Middle frontal gyrus (tissue), 1 donor: ENCODE data around the gene SPAG6.
"Not testable (repeated sequence)": the region's sequence is repeated elsewhere in the genome, so short reads cannot be mapped to it uniquely, and the experiment has no call there.

Source experiments
- DNase-seq: peaks from one replicate; pipeline ENCODE4 v3.0.0-alpha.2; 2015; ENCODE audit warnings: low spot score; ENCODE audit errors: extremely low spot score

The SPAG6 gene

DNA sequence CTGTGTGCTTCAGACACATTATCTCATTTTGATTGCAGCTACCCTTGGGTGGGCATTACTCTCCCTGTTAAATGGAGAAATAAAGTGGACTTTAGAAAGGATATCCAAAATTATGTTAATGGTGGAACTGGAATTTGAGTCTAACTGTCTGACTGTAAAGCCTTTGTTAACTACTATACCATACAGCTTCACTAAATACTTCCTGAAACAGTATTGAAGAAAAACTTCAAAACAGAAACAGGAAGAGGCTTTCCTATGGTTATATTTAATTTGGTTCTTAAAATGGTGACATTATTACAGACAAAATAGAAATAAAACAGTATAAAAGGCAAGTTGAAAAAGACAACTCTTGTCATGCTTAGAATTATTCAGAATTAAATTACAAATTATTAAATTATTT is 25.0 kb downstream of the SPAG6 start:
- no peak for DNase-seq

DNA sequence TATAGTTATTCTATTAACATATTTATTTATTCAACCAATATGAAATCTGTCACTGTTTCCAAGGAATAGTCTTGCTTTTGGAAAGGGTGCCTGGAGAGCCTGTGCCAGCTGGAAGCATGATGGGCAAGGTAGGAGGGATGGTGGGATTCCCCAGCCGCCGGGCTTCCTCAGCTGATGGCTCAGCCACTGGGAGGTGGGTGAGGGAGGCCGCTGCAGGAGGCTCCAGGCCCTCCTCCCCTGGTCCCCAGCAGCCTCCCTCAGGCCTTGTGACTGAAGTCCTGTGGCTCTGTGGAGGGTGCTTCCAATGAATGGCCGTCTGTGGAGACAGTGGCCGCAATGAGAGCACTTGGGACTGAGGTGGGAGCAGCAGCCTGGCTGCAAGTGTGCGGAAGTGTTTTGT is 27.0 kb downstream of the SPAG6 start:
- DNase-seq = no peak

DNA sequence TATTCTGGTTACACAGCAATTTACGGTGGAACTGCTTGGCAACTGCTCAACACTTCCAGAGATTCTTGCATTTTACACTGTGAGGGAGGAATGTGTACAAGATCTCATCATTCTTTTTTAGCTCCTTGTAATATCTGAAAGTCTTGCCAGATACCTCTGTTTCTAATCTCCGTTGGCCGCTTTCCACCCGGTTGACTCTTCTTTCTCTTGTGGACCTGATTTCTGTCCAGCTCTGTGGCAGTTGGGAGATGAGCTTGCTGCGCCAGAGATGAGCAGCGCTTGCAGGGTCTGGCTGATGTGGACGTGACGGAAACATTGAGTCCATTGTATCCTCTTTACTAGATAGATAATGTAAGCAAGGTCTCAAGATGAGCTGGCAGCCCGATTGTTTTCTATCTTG is 27.6 kb downstream of the SPAG6 start:
- DNase-seq = no peak

DNA sequence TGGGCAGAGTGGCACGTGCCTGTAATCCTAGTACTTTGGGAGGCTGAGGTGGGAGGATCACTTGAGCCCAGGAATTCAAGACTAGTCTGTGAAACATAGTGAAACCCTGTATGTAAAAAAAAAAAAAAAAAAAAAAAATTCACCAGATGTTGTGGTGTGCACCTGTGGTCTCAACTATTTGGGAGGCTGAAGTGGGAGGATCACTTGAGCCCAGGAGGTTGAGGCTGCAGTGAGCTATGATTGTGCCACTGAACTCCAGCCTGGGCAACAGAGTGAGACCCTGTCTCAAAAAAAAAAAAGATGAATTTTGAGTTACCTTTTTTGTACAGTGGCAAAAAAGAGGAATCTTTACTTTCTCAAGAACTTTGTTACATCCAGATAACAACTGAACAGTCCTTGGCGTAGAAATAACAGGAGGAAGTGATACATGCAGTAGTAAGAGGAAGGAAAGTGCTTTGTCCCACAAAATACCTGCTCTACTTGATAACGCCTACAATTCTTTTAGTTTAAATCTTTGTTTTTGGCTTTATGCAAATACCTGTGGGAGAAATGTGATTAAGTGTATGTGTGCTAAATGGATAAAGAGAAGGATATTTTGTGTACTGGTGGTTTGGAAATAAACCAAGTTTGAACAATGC is 29.3 kb downstream of the SPAG6 start:
- no peak for DNase-seq

DNA sequence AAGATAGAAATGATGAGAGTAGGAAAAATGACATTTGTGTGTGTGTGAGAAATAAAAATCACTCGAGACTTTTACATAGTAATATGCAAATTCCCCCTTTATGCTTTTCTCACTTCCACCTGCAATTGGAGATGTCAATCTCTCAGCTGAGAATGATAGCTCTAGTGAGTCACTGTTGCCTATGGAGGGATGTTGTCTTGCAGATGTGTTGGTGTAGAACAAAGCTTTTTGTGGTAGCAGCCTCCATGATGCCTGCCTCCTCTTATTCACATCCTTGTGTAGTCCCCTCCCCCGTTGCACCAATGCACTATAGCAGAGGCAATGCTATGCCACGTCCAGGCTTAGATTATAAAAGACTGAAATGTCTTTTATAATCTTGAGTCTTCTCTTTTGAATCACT is 33.8 kb downstream of the SPAG6 start:
- DNase-seq = no peak

DNA sequence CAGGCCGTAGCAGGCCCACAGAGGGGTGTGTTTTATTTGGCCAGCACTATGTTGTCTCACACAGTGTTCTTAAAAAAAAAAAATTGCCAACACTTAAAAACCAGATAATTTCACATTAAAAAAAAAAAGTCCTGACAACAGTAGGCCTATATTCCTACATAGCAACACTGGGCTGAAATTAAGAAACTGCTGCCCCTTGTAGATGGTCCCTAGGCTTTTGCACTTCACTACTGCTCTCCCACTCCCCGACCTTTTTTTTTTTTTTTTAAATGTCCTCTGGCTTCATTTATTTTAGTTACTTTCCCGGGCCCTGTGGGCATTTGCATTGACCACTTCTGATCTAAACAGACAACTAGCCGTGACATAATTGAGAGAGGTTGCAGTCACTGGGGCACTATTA is 36.0 kb downstream of the SPAG6 start:
- DNase-seq = no peak

DNA sequence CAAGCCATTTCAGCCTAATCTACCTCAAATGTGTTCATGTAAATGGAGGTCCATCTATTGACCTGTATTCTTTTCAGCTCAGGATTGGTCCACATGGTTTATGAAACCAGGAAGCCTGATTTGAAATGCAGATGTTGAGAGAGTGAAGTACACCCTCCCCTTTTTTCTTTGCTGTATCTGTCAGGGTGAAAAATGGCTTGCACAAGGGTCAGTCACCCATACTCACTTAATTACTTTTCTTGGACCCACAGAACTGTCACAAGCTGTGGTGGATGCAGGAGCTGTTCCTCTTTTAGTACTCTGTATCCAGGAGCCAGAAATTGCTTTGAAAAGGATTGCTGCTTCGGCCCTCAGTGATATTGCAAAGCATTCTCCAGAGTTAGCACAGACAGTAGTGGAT is 41.2 kb downstream of the SPAG6 start:
- DNase-seq = no peak

DNA sequence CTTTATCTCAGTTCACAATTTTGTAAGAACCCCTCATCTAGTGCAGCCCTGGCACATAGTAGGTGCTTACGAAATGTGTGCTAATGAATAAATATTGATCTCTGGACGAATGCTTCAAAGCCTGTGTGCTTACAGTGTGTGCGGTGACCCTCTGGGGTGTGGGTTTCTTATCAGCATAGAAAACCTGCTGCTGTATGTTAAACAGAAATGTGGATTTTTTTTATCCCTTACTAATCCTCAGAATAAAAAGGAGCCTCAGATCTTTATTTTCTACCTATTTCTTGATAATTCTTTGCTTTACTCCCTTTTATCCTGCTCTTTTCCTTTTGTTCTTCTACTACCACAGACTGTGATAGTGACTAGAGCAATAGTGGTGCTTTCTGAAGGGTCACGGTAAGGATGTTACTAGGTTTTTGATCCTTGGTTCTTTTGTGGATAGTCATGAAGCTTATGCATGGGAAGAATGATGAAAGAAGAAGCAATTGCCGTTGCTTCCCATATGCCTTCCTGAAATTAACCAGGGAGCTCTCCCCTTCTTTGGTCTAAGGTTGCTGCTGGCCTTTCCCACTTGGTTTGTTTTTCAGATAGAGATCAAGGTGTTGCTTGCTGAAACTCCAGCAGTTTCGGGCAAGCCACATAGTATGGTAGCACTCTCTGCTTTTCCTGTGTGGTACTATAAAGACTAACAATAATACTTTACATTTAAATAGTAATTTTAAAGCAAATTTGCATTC is 44.7 kb downstream of the SPAG6 start:
- no peak for DNase-seq

DNA sequence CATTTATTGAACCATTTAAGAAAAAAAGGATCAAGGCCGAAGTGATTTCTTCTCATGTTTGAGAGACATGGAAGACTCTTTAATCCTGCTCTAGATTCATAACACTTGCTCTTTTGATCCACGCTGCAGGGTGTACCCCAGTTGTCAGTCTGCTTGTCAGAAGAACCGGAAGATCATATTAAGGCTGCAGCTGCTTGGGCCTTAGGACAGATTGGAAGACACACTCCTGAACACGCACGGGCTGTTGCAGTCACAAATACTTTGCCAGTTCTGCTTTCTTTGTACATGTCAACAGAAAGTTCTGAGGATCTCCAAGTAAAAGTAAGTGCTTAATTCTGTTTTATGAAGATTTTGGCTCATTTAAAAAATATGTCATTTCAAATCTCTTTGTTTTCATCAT is 46.3 kb downstream of the SPAG6 start:
- DNase-seq = no peak

DNA sequence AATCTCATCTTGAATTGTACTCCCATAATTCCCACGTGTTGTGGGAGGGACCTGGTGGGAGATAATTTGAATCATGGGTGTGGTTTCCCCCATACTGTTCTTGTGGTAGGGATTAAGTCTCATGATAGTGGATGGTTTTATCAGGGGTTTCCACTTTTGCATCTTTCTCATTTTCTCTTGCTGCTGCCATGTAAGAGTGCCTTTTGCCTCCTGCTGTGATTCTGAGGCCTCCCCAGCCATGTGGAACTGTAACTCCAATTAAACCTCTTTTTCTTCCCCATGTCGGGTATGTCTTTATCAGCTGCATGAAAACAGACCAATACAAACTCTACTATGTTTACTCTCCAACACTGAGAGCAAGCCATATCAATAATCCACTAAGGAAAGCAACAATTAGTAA is 50.9 kb downstream of the SPAG6 start:
- DNase-seq = not testable (repeated sequence)

DNA sequence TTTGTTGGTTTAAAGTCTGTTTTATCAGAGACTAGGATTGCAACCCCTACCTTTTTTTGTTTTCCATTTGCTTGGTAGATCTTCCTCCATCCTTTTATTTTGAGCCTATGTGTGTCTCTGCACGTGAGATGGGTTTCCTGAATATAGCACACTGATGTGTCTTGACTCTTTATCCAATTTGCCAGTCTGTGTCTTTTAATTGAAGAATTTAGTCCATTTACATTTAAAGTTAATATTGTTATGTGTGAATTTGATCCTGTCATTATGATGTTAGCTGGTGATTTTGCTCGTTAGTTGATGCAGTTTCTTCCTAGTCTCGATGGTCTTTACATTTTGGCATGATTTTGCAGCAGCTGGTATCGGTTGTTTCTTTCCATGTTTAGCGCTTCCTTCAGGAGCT is 61.6 kb downstream of the SPAG6 start:
- DNase-seq = not testable (repeated sequence)

DNA sequence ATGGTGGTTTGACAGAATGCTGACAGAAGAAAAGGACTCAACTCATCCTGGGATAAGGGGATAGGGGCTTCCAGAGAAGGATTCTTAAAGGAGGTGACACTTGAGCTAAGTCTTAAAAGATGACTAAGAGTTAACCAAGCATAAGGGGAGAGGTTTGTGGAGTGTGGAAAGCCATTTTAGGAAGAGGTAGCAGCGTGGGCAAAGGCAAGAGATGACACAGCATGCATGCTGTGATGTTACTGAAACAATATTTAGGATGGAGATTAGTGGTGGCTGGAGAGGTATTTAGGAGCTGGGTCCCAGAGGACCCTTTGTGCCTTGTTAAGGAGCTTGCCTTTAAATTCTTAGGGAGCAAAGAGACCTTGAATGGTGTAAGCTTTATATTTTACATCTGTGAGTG is 65.1 kb downstream of the SPAG6 start:
- DNase-seq = no peak

DNA sequence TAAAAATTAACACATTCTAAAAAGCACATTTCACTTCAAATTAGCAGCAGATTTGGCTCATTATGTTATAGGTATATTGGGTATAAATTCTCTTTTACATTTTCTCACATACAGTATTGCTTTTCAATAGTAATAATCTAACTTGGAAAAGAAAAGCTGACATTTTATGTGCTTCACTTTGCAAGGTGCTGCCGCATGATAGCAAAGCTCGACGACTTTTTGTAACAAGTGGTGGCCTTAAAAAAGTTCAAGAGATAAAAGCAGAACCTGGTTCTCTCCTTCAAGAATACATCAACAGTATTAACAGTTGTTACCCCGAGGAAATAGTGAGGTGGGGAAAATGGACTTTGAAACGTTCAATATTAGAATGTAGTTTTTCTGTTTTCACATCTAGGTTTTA is 65.5 kb downstream of the SPAG6 start:
- DNase-seq = no peak

DNA sequence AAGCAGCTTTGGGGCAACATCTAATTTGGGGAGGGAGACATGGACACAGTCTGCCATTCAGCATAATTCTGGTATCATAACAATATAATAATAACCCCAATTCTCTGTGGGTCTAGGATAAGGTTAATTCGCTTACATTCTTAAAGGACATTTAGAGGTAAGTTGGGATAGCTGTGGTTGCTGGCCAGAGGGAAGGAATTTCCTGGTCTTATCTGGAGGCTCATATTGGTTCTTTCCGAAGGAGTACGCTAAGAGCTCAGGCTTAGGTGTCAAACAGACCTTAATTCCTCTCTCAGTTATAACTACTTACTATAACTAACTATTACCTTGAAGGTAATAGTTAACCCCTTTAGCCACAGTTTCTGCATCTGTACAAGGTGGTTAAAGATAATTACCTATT is 68.8 kb downstream of the SPAG6 start:
- DNase-seq = no peak

DNA sequence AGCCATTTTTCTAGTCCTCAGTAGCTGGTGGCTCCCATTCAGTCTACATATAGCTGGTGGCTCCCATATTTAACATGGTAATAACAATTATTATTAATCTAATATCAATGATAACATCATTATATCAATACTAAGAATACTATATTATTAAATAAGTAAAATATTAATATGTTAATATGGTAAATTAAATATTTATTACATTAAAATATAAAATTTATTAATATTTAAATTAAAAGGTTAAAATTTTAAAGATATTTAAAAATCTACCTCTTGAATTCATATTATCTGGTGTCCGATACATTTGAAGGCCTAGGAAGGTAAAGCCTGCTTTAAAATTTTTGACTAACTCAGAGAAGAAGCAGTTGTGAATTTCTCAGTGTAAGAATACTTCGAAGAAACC is 69.8 kb downstream of the SPAG6 start:
- no peak for DNase-seq

DNA sequence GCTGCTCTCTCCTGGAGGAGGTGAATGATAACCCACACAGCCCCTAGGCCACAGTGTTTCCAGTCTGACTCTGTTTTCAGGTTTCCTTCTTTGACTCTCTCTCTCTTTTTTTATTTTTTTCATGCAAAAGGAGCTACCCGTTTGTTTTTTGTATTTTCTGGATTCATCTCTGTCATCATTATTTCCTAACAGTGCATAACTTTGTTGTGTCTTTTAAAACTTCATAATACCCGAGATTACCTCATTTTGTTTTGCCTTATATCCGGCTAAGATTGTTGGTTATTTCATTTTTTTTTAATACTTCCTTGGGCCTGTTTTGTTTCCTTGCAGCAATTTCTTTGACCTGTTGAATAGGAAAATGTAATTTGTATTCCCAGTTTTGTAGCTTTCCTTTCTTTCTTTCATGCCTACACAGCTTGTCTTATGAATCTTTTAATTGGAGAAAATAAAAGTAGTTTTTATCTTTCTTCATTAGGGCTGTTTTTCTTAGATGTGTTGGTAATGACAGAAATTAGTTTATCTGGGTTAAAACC is 72.5 kb downstream of the SPAG6 start:
- DNase-seq = no peak

DNA sequence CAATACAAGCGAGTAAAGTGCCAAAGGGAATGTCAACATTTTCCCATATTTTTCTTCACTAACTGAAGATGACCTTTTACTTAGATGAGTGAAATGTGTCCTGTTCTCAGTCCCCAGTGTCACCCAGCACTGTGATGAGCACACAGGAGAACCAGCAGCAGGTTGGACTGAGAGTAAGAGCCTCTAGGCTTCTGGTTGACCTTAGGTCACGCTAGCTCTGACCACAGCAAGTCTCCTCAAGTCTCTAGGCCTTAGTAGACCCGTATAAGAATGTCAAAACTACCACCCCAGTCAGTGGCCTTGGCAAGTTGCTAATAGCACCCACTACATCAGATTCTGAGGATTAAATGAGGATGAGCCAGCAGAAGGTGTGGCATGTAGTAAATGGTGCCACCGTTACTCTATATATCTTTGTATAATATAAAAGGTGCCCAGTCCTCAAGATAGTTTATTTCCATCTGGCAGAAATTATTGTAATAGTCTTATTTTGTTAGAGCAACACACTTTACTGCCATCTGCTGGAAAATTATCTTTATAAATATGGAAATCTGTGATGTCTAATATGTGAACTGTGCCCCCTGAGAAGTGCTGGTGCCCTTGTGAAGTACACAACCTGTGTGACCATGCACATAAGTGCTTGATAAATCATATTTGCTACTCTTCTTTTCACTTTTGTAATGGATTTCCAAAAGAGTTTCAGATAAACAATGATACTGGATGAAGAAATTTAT is 75.7 kb downstream of the SPAG6 start:
- DNase-seq = no peak

DNA sequence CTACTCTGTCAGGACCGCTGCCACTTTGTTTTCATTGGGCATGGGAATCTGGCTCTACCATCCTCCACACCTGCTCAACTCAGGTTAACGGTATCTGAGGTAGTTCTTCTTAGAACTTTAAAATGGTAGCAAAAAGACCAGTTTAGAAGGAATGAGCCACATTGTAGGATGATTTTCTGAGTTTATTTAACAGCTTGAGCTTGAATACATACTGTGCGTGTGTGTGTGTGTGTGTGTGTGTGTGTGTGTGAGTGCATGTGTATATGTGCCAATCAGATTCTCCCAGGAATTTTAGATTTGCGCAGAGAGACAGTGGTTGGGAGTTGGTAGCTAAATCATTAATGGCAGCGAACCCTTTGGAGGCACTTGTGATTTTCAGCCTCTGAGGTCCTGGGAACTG is 81.4 kb downstream of the SPAG6 start:
- no peak for DNase-seq

DNA sequence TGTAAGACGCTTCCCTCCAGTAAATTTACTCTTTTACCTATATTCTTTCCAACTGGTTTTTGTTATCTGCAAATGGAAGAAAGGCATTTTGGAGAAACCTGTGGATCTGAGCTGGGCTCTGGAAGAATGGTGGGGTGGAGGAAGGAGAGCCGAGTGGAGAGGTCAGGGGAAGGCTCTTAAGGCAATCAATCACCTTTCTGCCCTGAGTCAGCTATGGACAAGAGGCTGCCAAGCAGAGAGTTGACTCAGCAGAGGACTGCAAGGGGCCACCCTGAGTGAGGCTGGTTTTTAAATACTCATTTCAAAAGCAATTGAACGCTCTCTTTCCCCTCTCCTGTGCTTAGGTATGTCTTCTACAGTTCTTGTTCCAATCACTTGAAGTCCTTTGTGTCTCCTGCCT is 81.8 kb downstream of the SPAG6 start:
- no peak for DNase-seq

DNA sequence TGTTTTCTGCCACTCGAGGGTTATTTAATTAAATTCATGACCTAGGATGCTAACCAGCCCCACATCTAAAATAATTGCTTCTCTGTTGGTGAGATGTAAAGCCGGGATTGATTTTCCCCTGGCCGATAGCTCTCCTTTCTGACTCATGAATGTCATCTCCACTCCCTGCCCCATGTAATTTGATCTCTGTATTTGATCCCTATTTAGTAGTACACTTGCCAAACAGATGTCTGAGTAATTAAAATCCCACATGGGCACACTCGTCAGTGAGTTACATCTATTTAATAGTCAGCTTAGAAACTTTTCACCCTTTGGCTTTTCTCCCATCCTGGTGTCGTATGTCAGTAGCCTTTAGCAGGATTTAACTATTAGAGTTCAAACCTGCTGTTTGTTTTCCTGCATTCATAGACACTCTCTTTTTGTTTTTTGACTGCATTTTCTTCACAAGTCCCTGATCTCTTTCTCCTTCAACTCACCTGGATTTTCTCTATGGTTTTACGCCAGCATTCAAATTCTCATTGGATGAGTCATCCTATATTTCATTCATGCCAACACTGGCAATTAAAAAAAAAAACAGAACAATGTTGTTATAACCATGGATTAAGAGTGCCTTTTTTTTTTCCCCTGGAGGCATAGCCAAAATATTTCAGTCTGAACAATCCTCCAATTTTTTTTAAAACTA is 82.7 kb downstream of the SPAG6 start:
- no peak for DNase-seq

DNA sequence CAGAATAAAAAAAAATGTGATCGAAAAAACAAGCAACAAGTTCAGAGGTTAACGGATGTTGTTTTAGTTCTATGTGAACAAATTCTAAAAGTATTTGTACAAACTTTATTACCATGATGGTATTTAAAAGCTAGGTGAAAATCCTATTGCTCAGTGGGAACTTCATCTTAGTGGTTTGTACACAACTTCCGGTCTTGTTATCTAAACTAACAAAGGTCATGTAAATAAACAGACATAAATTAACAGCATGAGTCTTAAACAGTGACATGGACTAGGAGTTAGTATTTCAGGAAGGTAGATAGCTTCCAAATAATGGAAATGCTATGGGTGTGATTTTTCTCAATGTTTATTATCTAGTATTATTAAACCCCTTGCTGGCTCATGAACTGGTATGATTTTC is 83.8 kb downstream of the SPAG6 start:
- DNase-seq = no peak

DNA sequence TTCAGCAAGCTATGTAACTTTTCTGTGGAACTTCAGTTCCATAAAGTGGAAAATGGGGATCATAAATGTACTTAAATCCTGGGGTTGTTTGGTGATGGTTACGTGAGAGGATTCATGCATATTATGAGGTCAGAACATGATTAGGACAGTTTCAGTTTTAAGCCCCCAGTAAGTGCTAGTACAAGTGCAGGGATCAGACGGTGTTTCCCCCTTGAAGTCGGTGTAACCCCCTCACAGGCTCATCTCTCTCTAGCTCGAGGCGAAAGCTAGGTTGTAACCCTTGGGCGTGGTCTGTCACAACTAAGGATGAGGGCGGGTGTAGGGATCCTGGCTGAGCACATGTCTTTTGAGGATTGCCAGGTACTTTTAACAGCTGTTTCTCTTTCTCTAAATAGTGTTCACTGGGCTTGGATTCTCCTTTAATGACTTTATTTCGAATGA is 84.7 kb downstream of the SPAG6 start:
- DNase-seq = no peak
